SIG-M5 treated with dmso at 0.1 percent for 504 hours (cell line): Measurements from ENCODE around the gene PLA2G4F.

ENCODE experiments used
- DNase-seq: peaks from one replicate; lab custom pipeline; 2025; ENCODE audit not compliant: unreplicated experiment; lab: John Stamatoyannopoulos, UW

Gene PLA2G4F

GRCh38 chr15:42131826-42132806, 24.3 kb downstream of the PLA2G4F start:
- no peak for DNase-seq

DNA sequence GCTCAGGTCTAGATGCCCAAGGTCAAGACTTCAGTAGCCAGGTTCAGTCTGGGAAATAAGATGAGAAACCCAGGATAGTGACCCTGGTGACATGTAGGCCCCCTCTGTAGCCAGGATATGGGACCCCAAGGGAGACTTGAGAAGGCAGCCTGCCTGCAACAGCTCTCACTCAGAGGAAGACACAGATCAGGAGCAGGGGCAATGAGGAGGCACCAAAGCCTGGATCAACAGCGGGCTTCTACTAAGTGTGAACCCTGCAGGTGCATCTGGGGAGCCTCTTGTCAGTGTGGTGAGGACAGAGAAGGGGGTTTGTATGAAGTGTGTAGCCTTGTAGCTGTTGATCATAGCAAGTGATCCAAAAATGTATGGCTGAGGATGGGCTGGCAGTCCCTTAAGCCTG, 25.4 kb downstream of the PLA2G4F start:
- no peak for DNase-seq

- no peak for DNase-seq
Measured at GRCh38 chr15:42130246-42130986, 26.0 kb downstream of the PLA2G4F start.

- no peak for DNase-seq
Measured at GRCh38 chr15:42129364-42129763, 27.1 kb downstream of the PLA2G4F start.

DNA sequence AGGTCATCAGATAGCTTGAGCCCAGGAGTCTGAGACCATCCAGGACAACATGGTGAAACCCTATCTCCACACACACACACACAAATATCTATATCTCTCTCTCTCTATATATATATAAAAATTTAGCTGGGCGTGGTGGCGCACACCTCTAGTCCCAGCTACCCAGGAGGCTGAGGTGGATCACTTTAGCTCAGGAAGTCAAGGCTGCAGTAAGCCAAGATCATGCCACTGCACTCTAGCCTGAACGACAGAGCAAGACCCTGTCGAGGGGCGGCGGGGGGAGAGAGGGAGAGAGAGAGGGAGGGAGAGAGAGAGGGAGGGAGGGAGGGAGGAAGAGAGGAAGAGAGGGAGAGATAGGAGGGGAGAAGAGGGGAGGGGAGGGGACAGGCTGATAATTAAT, 28.0 kb downstream of the PLA2G4F start:
- no peak for DNase-seq

DNA sequence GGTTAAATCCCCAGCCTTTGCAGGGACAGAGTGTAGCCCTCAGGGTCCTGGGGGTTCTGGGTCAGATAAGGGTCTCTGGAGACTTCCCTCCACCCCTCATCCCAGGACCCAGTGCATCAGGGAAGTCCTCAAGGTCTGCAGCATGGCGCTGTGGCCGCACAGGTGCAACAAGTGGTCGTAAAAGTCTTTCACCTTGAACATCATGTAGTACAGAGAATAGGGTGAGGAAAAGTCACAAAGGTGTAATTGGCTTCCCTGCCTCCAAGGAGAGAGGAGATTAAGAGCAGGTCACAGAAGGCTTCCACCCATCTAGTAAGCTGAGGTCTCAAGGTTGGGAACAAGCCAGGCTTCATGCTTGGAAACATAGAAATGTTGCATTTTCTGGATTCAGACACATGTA, 32.9 kb downstream of the PLA2G4F start:
- DNase-seq: no peak

DNA sequence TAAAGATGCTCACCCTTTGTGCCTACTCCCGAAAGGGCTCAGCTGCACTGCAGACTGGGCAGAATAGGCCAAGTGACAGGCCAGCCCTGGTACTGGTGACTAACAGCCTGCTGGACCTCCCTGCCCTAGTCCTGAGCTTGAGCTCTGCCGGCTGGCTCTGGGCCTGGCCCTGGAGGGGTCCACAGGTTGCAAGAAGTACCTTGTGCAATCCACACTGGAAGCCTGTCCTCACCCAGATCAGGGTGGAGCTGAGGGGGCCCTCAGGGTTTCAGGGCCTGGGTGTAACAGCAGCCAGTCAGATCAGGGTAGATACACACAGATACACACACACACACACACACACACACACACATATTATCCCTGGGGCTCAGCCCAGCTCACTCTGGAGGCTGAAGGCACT, 34.8 kb downstream of the PLA2G4F start:
- peak; percentile 17 for DNase-seq

- peak; percentile 86 for DNase-seq
Measured at GRCh38 chr15:42121021-42121420, 35.4 kb downstream of the PLA2G4F start.

DNA sequence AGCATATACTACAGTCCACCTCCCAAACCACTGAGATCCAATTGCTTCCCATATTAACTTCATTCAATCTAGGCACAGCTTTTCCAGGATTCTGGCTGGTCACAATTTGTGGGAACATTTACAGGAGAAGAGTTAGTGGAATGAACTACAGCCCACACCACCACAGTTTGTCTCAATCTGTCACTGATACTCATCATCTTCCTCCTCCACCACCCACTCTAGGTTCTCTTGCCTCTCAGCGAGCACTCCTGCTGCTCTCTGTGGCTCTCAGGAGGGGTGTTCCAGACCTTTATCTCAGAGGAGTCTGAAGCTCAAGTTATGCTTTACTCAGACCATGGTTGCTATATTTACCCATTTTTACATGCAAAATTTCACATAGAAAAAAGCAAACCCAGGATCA, 36.2 kb downstream of the PLA2G4F start:
- DNase-seq: no peak

- DNase-seq: no peak
Measured at GRCh38 chr15:42119446-42119760, 37.0 kb downstream of the PLA2G4F start.

DNA sequence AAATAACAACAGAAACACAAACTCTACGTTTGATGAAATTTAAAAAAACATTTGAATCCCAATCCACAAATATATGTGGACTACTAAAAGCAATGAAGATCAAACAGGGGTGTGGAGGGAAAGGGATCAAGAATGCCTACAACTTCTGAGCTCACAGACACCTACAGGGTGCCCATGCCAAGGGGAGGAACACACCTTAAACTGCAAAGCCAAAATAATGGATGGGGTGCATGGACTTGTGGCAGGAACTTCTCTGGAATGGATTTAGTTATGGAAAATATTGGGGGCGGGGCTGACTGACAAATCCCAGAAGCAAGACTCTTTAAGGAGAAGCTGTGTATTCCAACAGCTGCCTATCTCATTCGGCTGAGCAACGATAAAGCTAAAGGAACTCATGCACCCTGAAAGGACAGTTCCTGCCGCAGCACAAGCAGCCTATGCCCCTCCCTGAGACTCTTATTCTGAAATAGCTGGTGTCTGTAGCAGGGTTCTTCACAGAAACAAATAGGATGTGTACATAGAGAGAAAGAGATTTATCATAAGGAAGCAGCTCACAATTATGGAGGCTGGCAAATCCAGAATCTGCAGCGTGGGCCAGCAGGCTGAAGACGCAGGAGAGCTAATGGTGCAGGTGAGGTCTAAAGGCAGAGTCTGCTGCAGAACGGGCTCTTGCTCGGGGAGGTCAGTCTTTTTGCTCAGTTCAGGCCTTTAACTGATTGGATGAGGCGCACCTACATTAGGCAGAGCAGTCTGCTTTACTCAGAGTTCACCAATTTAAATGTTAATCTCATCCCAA, 37.6 kb downstream of the PLA2G4F start:
- DNase-seq: no peak

- DNase-seq: peak; percentile 80
Measured at GRCh38 chr15:42111924-42112323, 44.5 kb downstream of the PLA2G4F start.

- DNase-seq: no peak
Measured at GRCh38 chr15:42110367-42110766, 46.1 kb downstream of the PLA2G4F start.

DNA sequence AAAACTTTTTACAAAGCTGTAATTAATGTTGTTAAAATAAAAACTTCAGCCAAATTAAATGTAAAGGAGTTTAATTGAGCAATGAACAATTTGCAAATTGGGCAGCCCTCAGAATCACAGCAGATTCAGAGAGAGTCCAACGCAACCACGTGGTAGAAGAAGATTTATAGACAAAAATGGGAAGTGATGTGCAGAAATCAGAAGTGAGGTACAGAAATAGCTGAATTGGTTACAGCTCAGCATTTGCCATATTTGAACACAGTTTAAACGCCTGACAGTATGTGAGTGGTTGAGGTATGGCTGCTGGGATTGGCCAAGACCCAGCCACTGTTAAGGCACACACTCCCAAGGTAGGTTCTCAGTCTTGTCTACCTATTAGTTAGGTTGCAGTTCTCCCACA, 47.6 kb downstream of the PLA2G4F start:
- DNase-seq: peak; percentile 76

GRCh38 chr15:42108189-42108588, 48.2 kb downstream of the PLA2G4F start:
- no peak for DNase-seq

- DNase-seq: no peak
Measured at GRCh38 chr15:42107473-42107872, 49.0 kb downstream of the PLA2G4F start.

DNA sequence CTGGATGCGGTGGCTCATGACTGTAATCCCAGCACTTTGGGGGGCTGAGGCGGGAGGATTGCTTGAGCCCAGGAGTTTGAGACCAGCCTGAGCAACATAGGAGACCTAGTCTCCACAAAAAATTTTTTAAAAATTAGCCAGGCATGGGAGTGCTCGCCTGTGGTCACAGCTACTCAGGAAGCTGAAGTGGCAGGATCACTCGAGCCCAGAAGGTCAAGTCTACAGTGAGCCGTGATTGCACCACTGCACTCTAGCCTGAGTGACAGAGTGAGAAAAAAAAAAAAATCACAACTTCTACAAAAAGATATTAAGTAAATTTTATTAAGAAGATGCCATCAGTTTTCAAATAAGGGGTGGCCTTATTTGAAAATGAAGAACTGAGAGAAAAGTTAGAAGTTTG, 50.1 kb downstream of the PLA2G4F start:
- DNase-seq: no peak

GRCh38 chr15:42104095-42104891, 52.1 kb downstream of the PLA2G4F start:
- DNase-seq: no peak

DNA sequence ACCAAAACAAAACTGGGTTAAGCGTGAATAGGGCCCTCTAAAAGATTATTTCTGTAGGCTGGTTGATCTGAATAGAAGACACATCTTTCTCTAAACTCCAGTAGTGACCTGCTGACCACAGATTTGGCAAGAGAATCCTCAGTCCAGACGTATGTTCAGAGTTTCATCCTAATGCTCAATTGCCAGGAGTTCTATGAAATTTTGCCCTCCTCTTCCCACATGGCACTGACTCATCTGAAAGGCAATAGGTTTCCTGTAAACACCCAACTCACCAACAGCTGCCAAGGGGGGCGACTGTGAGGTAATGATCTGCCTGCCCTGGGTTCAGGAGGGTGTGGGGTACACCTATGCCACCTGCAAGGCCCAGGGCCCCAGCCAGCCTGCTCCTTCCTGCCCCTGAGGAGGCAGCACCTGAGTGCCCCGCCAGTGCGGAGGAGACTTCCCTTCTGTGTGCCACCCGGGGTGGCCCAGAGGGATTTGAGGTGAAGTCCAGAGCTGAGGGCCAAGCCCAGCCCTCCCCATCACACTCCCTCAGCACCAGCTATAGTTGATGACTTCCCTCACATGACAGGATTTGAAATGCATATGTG, 53.7 kb downstream of the PLA2G4F start:
- DNase-seq: no peak

DNA sequence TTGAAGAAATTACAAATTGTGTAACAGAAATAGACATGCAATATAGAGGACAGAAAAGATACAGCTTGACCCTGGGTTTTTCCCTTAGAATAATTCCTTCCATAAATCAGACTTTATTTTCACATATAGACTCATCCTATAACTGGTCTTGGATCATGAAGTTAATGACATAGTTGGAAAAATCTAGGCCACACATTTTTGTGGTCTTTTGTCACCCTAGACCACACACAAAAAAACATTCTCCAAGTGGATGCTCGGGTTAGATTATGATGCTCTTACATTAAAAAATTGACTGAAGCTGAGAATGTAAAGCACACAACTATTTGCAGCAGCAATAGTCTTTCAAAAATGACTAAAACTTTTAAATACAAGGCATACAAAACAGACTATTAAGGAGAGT, 54.6 kb downstream of the PLA2G4F start:
- no peak for DNase-seq
